Activated naive CD4-positive, alpha-beta T cell treated with Interleukin-2 at 50 U/mL for 16 hours (primary cell): ENCODE results near the gene ADIPOR2.
A peak's percentile ranks its signal among the peaks of the same experiment; 100 is the strongest.

Experiments
- DNase-seq: peaks from one replicate; pipeline ENCODE4 v3.0.0-alpha.2; 2020

Gene ADIPOR2

GRCh38 chr12:1690578-1691122 lies at the start of gene ADIPOR2:
Gene ADIPOR2 (plus strand): TSS chr12:1691070. CDS start chr12:1754344, 63,274 bp downstream.
- peak; percentile 95 for DNase-seq

- no peak for DNase-seq
These were observed 48.4 kb upstream of the ADIPOR2 start for GRCh38 chr12:1642513-1642912.

DNA sequence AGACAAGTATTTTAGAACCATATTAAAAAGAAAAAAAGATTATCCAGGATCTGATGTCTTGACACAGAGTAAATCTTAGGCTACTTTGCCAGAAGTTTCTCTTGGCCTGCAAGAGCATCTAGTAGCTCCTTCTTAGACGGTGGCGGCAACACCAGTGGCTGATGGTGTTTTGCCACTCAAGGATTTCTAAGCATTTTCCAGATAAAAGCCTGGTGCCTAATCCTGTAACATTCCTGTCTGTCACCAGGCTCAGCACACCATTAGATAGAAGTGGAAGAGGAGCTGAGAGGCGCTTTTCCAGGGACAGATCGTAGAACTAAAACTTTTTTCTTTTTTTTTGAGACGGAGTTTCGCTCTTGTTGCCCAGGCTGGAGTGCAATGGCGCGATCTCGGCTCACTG lies 47.8 kb upstream of the ADIPOR2 start:
- DNase-seq = no peak

- no peak for DNase-seq
These were observed 46.9 kb upstream of the ADIPOR2 start for GRCh38 chr12:1643905-1644533.

- no peak for DNase-seq
These were observed 46.1 kb upstream of the ADIPOR2 start for GRCh38 chr12:1644534-1645438.

GRCh38 chr12:1645819-1646218 lies 45.1 kb upstream of the ADIPOR2 start:
- DNase-seq = no peak

- no peak for DNase-seq
These were observed 44.1 kb upstream of the ADIPOR2 start for GRCh38 chr12:1646569-1647284.

GRCh38 chr12:1647285-1647669 lies 43.6 kb upstream of the ADIPOR2 start:
- no peak for DNase-seq

DNA sequence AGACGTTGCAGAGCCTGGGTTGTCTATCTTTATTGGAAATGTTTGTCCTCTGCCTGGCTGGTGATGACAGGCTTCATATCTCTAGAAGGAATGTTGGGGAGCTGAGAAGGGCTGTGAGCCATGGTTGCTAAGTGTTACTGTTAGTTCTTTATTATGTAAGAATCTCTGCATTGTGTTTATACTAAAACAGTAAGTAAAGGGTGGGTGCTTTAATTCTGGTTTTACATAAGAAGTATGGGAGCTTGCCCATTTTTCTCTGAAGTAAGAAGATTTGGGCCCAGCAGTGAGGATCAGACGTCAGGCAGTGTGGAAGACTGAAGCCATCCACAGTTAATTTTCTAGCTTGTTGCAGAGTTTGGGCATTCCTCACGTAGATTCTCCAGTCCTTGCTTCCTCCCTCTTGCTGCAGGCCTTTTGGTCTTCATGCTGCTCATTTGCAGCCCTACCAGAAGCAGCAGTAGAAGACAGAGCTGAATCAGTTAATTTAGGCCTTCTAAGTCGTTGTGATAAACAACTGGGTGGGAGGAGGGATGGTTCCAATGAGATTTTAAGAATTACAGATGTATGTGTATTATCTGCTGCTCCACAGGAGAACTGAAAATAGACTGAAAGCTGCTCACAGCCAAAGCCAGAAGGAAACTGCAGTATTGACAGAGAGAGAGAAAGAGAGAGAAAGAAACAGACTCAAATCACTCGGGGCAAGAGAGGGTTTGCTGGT lies 40.5 kb upstream of the ADIPOR2 start:
- DNase-seq = no peak

- DNase-seq = no peak
These were observed 39.9 kb upstream of the ADIPOR2 start for GRCh38 chr12:1650978-1651361.

- no peak for DNase-seq
These were observed 38.9 kb upstream of the ADIPOR2 start for GRCh38 chr12:1651946-1652345.

DNA sequence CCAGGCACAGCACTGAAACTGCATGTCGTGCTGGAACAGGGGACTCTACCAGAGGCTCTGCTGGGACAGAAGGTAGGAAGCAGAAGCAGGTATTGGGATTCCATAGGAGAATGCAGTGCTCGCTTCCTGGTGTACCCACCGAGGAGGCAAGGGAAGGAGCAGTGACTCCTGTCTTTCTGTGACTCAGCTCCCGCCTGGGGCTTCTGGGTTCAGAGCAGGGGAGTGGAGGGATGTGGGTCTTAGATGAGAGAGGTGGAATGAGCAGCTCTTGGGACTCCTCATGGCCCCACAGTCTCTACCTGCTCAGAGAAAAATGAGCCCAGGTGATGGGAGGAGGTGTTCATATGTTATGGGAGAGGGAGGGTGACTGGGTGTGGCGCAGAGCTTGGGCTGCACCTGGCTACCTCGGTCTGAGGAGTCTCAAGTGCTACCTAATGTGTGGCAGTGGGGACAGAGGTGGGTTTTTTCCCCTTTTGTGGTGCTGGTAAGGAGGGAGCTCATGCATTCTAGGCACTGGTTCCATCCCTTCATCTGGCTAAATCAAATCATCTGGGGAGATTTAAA lies 35.6 kb upstream of the ADIPOR2 start:
- no peak for DNase-seq

DNA sequence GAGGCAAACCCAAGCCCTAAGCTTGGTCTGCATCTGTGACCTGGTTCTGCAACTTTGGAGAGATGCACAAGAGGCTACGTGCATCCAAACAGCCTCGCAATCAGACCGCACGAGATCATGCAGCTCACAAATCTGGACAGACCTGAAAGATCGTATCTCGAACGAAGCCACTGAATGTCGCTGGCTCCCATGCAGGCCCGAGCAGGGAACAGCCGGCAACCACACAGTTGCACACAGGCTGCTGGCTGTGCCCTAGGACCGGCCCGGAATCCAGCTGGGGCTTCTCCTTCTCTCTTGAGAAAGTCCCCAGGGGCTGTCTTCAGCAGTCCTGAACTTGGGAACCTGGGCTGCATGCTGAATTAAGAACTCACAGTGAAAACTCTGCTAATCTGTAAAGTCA lies 34.0 kb upstream of the ADIPOR2 start:
- no peak for DNase-seq

DNA sequence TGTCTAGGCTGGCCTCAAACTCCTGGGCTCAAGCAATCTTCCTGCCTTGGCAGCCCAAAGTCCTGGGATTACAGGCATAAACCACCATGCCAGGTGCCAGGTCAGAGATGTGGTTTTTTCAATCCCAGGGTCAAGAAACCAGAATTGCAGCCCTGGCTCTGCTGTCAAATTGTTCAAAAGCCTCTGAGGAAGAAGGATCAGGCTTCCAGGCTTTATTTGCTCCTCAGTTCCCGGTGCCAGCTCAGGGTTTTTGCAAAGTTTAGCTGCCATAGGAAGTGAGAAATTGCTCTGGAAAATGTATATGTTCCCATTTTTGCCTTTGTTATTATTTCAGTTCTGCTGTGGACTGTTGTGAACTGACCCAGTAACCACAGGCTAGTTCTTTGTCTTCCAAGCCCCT lies 33.2 kb upstream of the ADIPOR2 start:
- no peak for DNase-seq

- DNase-seq = peak; percentile 59
These were observed 30.3 kb upstream of the ADIPOR2 start for GRCh38 chr12:1660304-1661187.

GRCh38 chr12:1661553-1662335 lies 29.1 kb upstream of the ADIPOR2 start:
- DNase-seq = peak; percentile 79

GRCh38 chr12:1662761-1663439 lies 28.0 kb upstream of the ADIPOR2 start:
- peak; percentile 33 for DNase-seq

GRCh38 chr12:1663440-1664132 lies 27.3 kb upstream of the ADIPOR2 start:
- no peak for DNase-seq

GRCh38 chr12:1665366-1665765 lies 25.5 kb upstream of the ADIPOR2 start:
- no peak for DNase-seq
